ENCODE measurements around the gene GNB2.

The GNB2 gene

DNA sequence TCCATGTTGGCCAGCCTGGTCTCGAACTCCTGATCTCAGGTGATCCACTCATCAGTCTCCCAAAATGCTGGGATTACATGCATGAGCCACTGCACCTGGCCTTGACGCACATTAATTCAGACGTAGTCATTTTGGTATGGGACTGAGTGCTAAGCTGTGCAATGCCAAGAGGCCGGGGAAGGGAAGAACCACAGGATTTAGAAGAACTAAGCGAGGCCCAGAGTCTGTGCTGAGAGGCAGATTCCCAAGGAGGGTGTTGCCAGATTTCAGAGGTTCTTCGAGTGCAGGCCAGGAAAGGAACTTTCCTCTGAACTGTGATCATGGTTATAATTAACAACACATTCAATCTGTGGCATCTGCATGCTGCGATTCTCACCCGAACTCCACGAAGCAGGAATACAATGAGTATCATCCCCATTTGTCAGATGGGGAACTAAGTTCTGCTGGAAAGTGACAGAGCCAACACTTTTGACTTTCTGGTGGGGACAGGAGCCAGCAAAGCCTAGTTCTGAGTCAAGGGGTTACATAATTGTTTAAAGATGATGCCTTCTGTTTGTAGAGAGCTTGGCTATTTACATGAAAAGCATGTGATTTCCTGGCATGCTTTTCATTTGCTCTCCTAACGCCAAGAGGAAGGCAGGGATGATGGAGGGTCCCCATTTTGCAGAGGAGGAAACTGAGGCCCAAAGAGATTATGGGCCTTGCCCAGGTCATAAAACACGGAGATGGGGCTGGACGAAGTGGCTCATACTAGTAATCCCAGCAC is 53.6 kb downstream of the GNB2 start:
- DNase-seq (ENCODE audit: low read depth in 2 of 2): no peak

DNA sequence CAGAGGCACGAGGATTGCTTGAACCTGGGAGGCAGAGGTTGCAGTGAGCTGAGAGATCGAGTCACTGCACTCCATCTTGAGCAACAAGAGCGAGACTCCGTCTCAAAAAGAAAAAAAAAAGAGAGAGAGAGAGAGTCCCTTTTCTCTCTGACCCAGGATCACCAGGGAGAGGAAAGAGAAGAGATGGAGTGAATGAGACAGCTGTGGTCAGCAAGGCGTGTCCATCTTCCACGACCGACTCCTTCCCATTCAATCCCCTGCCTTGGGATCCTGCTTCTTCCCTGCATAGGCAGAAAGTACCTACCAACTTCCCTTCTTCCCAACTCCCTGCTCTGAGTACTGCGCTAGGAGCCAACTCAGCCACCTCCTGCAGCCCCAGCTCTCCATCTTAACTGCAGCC is 54.7 kb downstream of the GNB2 start:
- no peak for DNase-seq (ENCODE audit: low read depth in 2 of 2)
